Measurements from ENCODE around the gene ZBTB43.

Gene ZBTB43

DNA sequence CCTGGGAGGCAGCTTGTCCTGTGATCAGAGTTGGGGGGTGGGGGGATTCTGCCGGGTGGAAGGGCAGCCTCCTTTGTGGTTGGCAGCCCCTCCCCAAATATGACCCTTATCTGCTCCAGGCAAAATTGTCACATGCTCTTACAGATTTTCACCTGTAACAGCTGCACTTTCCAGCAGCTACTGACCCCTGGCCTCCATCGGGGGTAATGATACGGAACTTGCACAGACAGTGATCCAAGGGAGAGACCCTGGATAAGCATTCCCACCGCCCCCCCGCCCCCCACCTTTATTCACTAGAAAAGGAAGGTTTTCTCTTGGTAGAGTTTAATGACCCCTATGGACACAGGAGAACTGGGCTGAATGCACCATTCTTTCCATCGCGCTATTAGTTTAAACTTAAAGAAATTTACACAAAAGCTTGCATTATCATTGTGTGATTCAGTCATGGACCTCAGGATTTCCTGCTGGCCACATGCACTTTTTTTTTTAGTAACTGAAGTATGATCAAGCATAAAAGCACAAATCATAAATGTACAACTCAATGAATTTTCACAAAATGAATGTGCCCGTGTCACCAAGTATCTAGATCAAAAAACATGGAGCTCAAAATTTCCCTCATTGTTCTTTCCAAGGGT lies 44.9 kb downstream of the ZBTB43 start:
- no peaks in the 10 kb centered on the region for H3K36me3 ChIP-seq (ENCODE audit: insufficient read depth, low read length)
- H3K4me1 ChIP-seq (ENCODE audit: insufficient read depth, low read length), result no peaks in the 10 kb centered on the region
- no peaks in the 10 kb centered on the region for H3K9me3 ChIP-seq (ENCODE audit: control insufficient read depth, insufficient read depth, low read length)
- H3K9ac ChIP-seq (ENCODE audit: low read depth, low read length), result no peak overlapping the region

- H3K9ac ChIP-seq (ENCODE audit: low read depth, low read length), result no peak overlapping the region
- 0 out of 2 replicates have a peak, but pooled peaks cover 5% of the 10 kb centered on the region for H3K4me1 ChIP-seq (ENCODE audit: insufficient read depth, low read length)
- no peaks in the 10 kb centered on the region for H3K36me3 ChIP-seq (ENCODE audit: insufficient read depth, low read length)
- no peaks in the 10 kb centered on the region for H3K9me3 ChIP-seq (ENCODE audit: control insufficient read depth, insufficient read depth, low read length)
Observed at GRCh38 chr9:126851286-126851880, 46.5 kb downstream of the ZBTB43 start.

DNA sequence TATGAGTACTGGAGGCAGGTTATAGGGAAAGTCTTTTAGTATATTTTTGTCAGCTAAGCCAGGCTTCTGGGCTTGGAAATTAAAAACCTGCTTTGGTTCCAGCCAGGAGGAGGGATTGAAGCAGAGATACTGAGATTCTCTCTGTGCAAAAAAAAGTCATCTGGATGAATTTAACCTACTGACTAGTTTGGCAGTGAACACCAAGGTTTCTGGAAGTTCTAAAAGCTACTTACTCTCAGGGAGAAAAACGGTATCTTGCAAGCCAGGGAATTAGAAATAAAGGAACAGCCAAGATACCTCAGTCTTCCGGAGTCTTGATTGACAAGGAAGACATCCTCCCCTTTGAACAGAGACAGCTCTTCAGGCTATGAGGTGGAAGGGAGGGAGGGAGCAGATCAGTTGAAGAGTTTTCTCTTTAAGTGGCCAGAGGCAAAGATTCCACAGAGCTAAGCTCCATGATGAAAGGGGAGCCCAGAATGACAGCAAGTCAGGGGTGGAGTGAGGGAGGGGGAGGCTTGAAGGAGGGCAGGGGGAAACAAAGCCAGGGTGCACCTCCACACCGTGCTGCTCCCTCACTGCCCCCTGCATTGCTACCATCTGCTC lies 47.3 kb downstream of the ZBTB43 start:
- H3K36me3 ChIP-seq (ENCODE audit: insufficient read depth, low read length), result no peaks in the 10 kb centered on the region
- H3K9me3 ChIP-seq (ENCODE audit: control insufficient read depth, insufficient read depth, low read length), result no peaks in the 10 kb centered on the region
- H3K9ac ChIP-seq (ENCODE audit: low read depth, low read length), result no peak overlapping the region
- 0 out of 2 replicates have a peak, but pooled peaks cover 5% of the 10 kb centered on the region for H3K4me1 ChIP-seq (ENCODE audit: insufficient read depth, low read length)

DNA sequence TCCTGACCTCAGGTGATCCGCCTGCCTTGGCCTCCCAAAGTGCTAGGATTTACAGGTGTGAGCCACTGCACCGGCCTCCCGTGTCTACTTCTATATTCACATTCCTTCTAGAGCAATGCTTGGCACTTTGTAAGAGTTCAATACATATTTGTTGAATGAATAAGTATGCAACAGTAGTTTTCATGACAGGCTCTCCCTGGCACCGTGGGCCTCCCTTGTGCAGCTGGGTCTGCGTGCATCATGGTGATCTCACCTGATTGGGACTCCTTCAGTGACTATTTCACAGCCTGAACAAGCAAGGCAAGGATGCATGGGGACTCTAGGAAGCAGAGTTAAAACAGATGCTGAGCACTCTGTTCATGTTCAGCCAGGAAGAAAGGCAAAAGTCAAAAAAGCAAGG lies 48.8 kb downstream of the ZBTB43 start:
- H3K9me3 ChIP-seq (ENCODE audit: control insufficient read depth, insufficient read depth, low read length), result no peaks in the 10 kb centered on the region
- H3K36me3 ChIP-seq (ENCODE audit: insufficient read depth, low read length), result no peaks in the 10 kb centered on the region
- H3K4me1 ChIP-seq (ENCODE audit: insufficient read depth, low read length), result 0 out of 2 replicates have a peak, but pooled peaks cover 5% of the 10 kb centered on the region
- H3K9ac ChIP-seq (ENCODE audit: low read depth, low read length), result no peak overlapping the region

- H3K9ac ChIP-seq (ENCODE audit: low read depth, low read length), result no peak overlapping the region
Observed at GRCh38 chr9:126854734-126855133, 49.9 kb downstream of the ZBTB43 start.

GRCh38 chr9:126856326-126856877 lies 51.6 kb downstream of the ZBTB43 start:
- Histone ChIP-seq H3K4me1 (ENCODE audit: insufficient read depth, low read length) (0 out of 2 replicates have a peak, but pooled peaks cover 5% of the 10 kb centered on the region), H3K9me3 (ENCODE audit: control insufficient read depth, insufficient read depth, low read length) (no peaks in the 10 kb centered on the region), H3K9ac (ENCODE audit: low read depth, low read length) (no peak overlapping the region), H3K36me3 (ENCODE audit: insufficient read depth, low read length) (no peaks in the 10 kb centered on the region)

More at GRCh38 chr9:126854734-126855133, 49.9 kb downstream of the ZBTB43 start:
- no peaks in the 10 kb centered on the region for H3K36me3 ChIP-seq (ENCODE audit: insufficient read depth, low read length)
- 0 out of 2 replicates have a peak, but pooled peaks cover 5% of the 10 kb centered on the region for H3K4me1 ChIP-seq (ENCODE audit: insufficient read depth, low read length)
- no peaks in the 10 kb centered on the region for H3K9me3 ChIP-seq (ENCODE audit: control insufficient read depth, insufficient read depth, low read length)

GRCh38 chr9:126857261-126857960 lies 52.6 kb downstream of the ZBTB43 start:
- no peaks in the 10 kb centered on the region for H3K36me3 ChIP-seq (ENCODE audit: insufficient read depth, low read length)
- H3K9ac ChIP-seq (ENCODE audit: low read depth, low read length), result no peak overlapping the region
- H3K4me1 ChIP-seq (ENCODE audit: insufficient read depth, low read length), result peaks cover 10% of the 10 kb centered on the region
- no peaks in the 10 kb centered on the region for H3K9me3 ChIP-seq (ENCODE audit: control insufficient read depth, insufficient read depth, low read length)

DNA sequence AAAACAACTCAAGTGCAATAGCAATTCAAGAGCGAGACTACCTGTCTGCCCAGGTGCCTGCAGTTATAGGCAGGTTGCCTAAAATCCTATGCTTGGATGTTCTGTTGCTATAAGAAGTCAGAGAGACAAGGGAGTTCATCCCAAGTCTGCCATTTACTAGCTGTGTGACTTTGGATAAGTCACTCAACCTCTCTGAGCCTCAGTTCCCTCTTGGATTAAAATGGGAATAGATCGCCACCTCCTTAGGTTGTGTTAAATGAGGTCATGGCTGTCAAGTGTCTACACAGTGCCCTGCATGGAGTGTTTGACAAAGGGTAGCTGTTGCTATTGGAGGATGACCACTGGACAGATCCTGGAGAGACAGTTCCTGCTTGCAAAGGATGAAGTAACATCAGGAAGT lies 54.3 kb downstream of the ZBTB43 start:
- no peak overlapping the region for H3K9ac ChIP-seq (ENCODE audit: low read depth, low read length)
- no peaks in the 10 kb centered on the region for H3K36me3 ChIP-seq (ENCODE audit: insufficient read depth, low read length)
- H3K9me3 ChIP-seq (ENCODE audit: control insufficient read depth, insufficient read depth, low read length), result no peaks in the 10 kb centered on the region
- H3K4me1 ChIP-seq (ENCODE audit: insufficient read depth, low read length), result peaks cover 21% of the 10 kb centered on the region

- H3K9ac ChIP-seq (ENCODE audit: low read depth, low read length), result peak within 1 kb of the TSS; percentile 79
Observed at GRCh38 chr9:126860077-126860756, 55.4 kb downstream of the ZBTB43 start, which contains the start of gene ZBTB34. Gene ZBTB34 (plus strand): TSS chr9:126860639. CDS start chr9:126879400, 18,761 bp downstream.

GRCh38 chr9:126860757-126861466 lies 56.1 kb downstream of the ZBTB43 start:
- H3K36me3 ChIP-seq (ENCODE audit: insufficient read depth, low read length), result peaks cover 3% of the 10 kb centered on the region; the same call in 1 of the 2 replicates
- H3K4me1 ChIP-seq (ENCODE audit: insufficient read depth, low read length), result peaks cover 19% of the 10 kb centered on the region
- H3K9me3 ChIP-seq (ENCODE audit: control insufficient read depth, insufficient read depth, low read length), result no peaks in the 10 kb centered on the region
- peak overlapping the region; percentile 79 for H3K9ac ChIP-seq (ENCODE audit: low read depth, low read length)

More at GRCh38 chr9:126860077-126860756, 55.4 kb downstream of the ZBTB43 start, which contains the start of gene ZBTB34:
- peaks cover 21% of the 10 kb centered on the region for H3K4me1 ChIP-seq (ENCODE audit: insufficient read depth, low read length)
- H3K9me3 ChIP-seq (ENCODE audit: control insufficient read depth, insufficient read depth, low read length), result no peaks in the 10 kb centered on the region
- H3K36me3 ChIP-seq (ENCODE audit: insufficient read depth, low read length), result peaks cover 3% of the 10 kb centered on the region; the same call in 1 of the 2 replicates

GRCh38 chr9:126861707-126862103 lies 56.9 kb downstream of the ZBTB43 start:
- peaks cover 3% of the 10 kb centered on the region; the same call in 1 of the 2 replicates for H3K36me3 ChIP-seq (ENCODE audit: insufficient read depth, low read length)

DNA sequence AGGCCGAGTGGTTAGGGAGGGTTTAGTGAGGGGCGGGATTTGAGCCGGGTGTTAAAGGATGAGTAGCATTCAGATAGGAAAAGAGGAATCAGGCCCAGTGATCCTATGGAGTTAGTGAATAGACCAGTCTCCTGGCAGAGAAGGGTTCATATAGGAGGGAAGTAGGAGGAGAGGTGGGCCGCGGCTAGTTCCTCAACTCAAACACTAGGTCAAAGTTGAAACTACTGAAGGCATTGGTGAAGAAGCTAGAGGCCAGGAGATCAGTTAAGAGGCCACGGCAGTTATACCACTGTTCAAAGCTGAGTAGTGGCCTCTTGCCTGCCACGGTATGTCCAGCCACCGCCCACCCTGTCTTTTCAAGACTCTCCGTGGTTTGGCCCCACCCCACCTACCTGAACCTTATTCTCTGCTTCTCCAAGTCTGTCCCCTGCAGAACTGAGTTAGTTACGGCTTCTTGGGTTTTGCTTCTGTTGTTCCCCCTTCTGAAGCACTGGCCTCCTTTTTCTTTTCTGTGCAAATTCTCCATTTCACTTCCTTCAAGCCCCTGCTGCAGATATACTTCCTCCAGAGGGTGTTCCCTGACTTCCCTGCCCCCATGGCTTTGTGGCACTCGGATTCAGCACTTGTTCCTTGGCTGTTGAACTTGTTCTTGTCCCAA lies 57.4 kb downstream of the ZBTB43 start:
- Histone ChIP-seq H3K9ac (ENCODE audit: low read depth, low read length) (peak overlapping the region; percentile 79; the same call in 1 of the 2 replicates), H3K36me3 (ENCODE audit: insufficient read depth, low read length) (peaks cover 3% of the 10 kb centered on the region; the same call in 1 of the 2 replicates), H3K9me3 (ENCODE audit: control insufficient read depth, insufficient read depth, low read length) (no peaks in the 10 kb centered on the region), H3K4me1 (ENCODE audit: insufficient read depth, low read length) (peaks cover 15% of the 10 kb centered on the region)

More at GRCh38 chr9:126861707-126862103, 56.9 kb downstream of the ZBTB43 start:
- Histone ChIP-seq H3K9ac (ENCODE audit: low read depth, low read length) (peak overlapping the region; percentile 79), H3K4me1 (ENCODE audit: insufficient read depth, low read length) (peaks cover 15% of the 10 kb centered on the region), H3K9me3 (ENCODE audit: control insufficient read depth, insufficient read depth, low read length) (no peaks in the 10 kb centered on the region)

- peaks cover 18% of the 10 kb centered on the region for H3K4me1 ChIP-seq (ENCODE audit: insufficient read depth, low read length)
- peaks cover 3% of the 10 kb centered on the region; the same call in 1 of the 2 replicates for H3K36me3 ChIP-seq (ENCODE audit: insufficient read depth, low read length)
- no peaks in the 10 kb centered on the region for H3K9me3 ChIP-seq (ENCODE audit: control insufficient read depth, insufficient read depth, low read length)
- H3K9ac ChIP-seq (ENCODE audit: low read depth, low read length), result no peak overlapping the region
Observed at GRCh38 chr9:126864771-126865170, 59.9 kb downstream of the ZBTB43 start.
